ENCODE results near the gene SEZ6.

The SEZ6 gene

DNA sequence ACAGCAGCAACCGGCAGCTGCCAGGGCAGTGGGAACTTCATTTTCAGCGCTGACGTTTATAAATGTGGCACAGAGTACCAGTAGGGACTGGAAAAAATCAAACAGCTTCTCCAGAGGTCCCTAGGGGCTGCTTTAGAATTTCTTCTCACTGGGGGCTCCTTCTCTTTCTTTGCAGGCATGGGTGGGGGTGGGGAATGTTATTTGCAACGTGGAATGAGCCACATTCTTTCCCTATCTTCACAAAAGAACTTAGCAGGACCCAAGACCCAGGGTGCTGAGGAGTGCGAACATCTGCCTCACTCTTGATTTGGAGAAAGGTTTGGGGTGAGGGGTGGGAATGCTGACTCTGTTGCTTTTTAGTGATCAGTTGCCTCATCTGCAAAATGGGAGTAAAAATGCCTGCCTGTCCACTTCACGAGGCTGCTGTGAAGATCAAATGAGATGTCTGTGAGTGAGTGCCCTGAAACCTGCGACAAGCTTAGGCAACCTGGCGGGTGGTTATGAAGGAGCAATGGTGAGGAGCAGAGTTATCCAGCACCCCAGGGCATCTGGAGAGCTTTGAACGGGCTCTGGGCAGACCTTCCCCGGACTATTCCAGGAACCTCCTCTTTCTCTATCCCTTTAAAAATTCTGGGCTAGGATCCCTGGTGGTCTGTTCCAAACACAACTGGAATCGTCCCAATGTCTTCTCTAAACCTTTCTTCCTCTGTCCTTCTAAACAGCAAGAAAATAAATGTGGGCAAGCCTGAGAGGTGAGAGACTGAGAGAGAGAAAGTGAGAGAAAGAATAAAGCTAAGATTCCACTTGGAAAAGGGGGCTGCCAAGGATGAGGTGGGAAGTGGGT lies 26.4 kb upstream of the SEZ6 start:
- Histone ChIP-seq H3K27me3 (ENCODE audit: control insufficient read depth, insufficient read depth, low read length) (peaks cover 16% of the 10 kb centered on the region), H3K4me3 (ENCODE audit: low read length) (no peak overlapping the region), H3K9me3 (ENCODE audit: control insufficient read depth, low read length) (no peaks in the 10 kb centered on the region), H3K9ac (ENCODE audit: low read length) (no peak overlapping the region), H3K4me1 (ENCODE audit: control insufficient read depth, insufficient read depth, low read length) (no peaks in the 10 kb centered on the region), H3K36me3 (ENCODE audit: control insufficient read depth, insufficient read depth, low read length) (no peaks in the 10 kb centered on the region)

- H3K36me3 ChIP-seq (ENCODE audit: control insufficient read depth, insufficient read depth, low read length): no peaks in the 10 kb centered on the region
- H3K9ac ChIP-seq (ENCODE audit: low read length): no peak overlapping the region
- H3K27me3 ChIP-seq (ENCODE audit: control insufficient read depth, insufficient read depth, low read length): peaks cover 16% of the 10 kb centered on the region
- no peak overlapping the region for H3K4me3 ChIP-seq (ENCODE audit: low read length)
- H3K4me1 ChIP-seq (ENCODE audit: control insufficient read depth, insufficient read depth, low read length): no peaks in the 10 kb centered on the region
- H3K9me3 ChIP-seq (ENCODE audit: control insufficient read depth, low read length): no peaks in the 10 kb centered on the region
Observed at GRCh38 chr17:29031488-29031887, 25.7 kb upstream of the SEZ6 start.

DNA sequence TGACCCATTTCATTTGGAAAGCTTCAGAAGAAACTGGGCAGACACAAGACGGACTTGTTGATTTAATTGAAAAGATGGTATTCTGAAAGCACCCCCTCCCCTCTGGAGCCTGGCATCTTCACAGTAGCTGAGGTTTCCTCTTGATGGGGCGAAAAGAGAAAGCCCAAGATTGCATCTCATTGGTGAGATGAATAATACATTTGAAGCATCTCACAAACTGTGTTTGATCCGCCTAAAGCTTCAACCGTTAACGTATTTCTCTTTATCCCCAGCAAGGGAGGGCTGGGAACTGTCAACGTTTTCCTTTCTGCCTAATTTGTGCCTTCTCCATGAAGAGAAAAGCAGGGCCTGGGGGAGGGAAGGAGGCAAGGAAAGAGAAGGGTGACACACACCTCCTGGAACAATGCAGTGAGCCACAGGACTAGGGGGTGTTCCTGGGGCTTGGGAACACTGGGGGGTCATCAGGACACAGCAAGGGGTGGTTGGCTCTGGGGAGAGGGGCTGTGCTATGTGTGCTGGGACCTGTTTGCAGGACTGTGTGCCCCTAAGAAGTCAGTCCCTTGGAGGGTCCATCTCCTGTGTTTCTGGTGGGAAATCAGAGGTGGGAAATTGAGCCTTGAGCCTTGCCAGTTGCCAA lies 18.6 kb upstream of the SEZ6 start:
- H3K4me3 ChIP-seq (ENCODE audit: low read length): no peak overlapping the region
- no peaks in the 10 kb centered on the region for H3K36me3 ChIP-seq (ENCODE audit: control insufficient read depth, insufficient read depth, low read length)
- H3K9ac ChIP-seq (ENCODE audit: low read length): no peak overlapping the region
- H3K4me1 ChIP-seq (ENCODE audit: control insufficient read depth, insufficient read depth, low read length): no peaks in the 10 kb centered on the region
- no peaks in the 10 kb centered on the region for H3K9me3 ChIP-seq (ENCODE audit: control insufficient read depth, low read length)
- peaks cover 29% of the 10 kb centered on the region for H3K27me3 ChIP-seq (ENCODE audit: control insufficient read depth, insufficient read depth, low read length)

DNA sequence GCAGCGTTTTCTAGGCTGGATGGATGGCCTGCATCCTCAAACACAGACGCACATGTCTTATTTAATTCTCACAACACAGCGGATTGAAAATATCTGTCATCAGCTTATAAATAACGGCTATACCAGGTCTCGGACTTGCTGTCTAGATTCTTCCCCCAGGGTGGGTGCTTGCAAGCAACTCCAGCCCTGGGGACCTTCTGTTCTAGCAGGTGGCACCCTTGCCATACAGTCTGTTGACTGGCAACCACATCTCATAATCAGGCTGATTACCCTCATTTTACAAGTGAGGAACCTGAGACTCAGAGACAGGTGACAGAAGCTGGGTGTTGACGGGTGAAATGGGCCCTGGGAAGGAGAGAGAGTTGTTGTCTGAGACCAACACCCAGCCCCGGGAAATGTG lies 16.2 kb upstream of the SEZ6 start:
- no peaks in the 10 kb centered on the region for H3K4me1 ChIP-seq (ENCODE audit: control insufficient read depth, insufficient read depth, low read length)
- peaks cover 41% of the 10 kb centered on the region for H3K27me3 ChIP-seq (ENCODE audit: control insufficient read depth, insufficient read depth, low read length)
- H3K36me3 ChIP-seq (ENCODE audit: control insufficient read depth, insufficient read depth, low read length): no peaks in the 10 kb centered on the region

GRCh38 chr17:29021226-29021625 lies 15.4 kb upstream of the SEZ6 start:
- Histone ChIP-seq H3K9ac (ENCODE audit: low read length) (no peak overlapping the region), H3K9me3 (ENCODE audit: control insufficient read depth, low read length) (no peaks in the 10 kb centered on the region), H3K27me3 (ENCODE audit: control insufficient read depth, insufficient read depth, low read length) (peaks cover 50% of the 10 kb centered on the region), H3K4me1 (ENCODE audit: control insufficient read depth, insufficient read depth, low read length) (no peaks in the 10 kb centered on the region), H3K4me3 (ENCODE audit: low read length) (no peak overlapping the region), H3K36me3 (ENCODE audit: control insufficient read depth, insufficient read depth, low read length) (no peaks in the 10 kb centered on the region)

More for the DNA sequence above, 16.2 kb upstream of the SEZ6 start:
- Histone ChIP-seq H3K4me3 (ENCODE audit: low read length) (no peak overlapping the region), H3K9me3 (ENCODE audit: control insufficient read depth, low read length) (no peaks in the 10 kb centered on the region), H3K9ac (ENCODE audit: low read length) (no peak overlapping the region)

- H3K27me3 ChIP-seq (ENCODE audit: control insufficient read depth, insufficient read depth, low read length): peaks cover 51% of the 10 kb centered on the region
- H3K9ac ChIP-seq (ENCODE audit: low read length): no peak overlapping the region
- H3K4me3 ChIP-seq (ENCODE audit: low read length): no peak overlapping the region
- H3K36me3 ChIP-seq (ENCODE audit: control insufficient read depth, insufficient read depth, low read length): no peaks in the 10 kb centered on the region
- no peaks in the 10 kb centered on the region for H3K4me1 ChIP-seq (ENCODE audit: control insufficient read depth, insufficient read depth, low read length)
- H3K9me3 ChIP-seq (ENCODE audit: control insufficient read depth, low read length): no peaks in the 10 kb centered on the region
Observed at GRCh38 chr17:29020576-29020975, 14.7 kb upstream of the SEZ6 start.

DNA sequence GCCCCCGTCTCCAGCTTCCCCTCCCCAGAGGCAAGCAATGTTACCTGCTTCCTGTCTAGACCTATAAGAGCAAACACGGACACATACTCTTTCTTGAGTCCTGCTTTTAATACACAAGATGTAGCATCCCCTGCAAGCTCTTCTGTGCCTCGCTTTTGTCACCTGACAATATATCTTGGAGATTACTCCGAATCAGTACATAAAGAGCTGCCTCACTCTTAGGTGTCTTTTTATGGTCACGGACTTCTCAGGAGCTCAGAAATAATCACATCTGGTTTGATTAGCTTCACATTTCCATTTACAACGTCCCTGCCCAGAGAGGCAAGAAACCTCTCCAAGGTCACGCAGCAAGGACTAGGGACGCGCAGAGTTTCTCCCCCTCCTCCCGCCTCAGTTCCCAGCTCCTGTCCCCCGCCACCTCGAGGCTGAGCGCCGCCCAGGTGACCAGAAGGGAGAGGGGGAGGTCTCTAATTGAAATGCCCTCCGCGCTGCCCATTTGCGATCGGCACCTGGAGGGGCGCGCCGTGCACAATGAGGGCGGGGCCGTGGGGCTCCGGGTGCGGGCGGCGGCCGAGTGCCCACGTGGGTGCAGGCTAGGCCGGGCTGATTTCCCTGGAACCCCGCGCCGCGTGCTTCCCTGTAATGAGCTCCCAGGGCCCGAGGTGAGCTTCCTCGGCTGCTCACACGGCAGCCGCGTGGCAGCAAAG lies 13.8 kb upstream of the SEZ6 start:
- Histone ChIP-seq H3K36me3 (ENCODE audit: control insufficient read depth, insufficient read depth, low read length) (no peaks in the 10 kb centered on the region), H3K9me3 (ENCODE audit: control insufficient read depth, low read length) (no peaks in the 10 kb centered on the region), H3K4me1 (ENCODE audit: control insufficient read depth, insufficient read depth, low read length) (no peaks in the 10 kb centered on the region), H3K4me3 (ENCODE audit: low read length) (no peak overlapping the region), H3K27me3 (ENCODE audit: control insufficient read depth, insufficient read depth, low read length) (peaks cover 56% of the 10 kb centered on the region), H3K9ac (ENCODE audit: low read length) (no peak overlapping the region)

- H3K4me3 ChIP-seq (ENCODE audit: low read length): no peak overlapping the region
- H3K9me3 ChIP-seq (ENCODE audit: control insufficient read depth, low read length): no peaks in the 10 kb centered on the region
- no peaks in the 10 kb centered on the region for H3K36me3 ChIP-seq (ENCODE audit: control insufficient read depth, insufficient read depth, low read length)
- peaks cover 56% of the 10 kb centered on the region for H3K27me3 ChIP-seq (ENCODE audit: control insufficient read depth, insufficient read depth, low read length)
- H3K9ac ChIP-seq (ENCODE audit: low read length): no peak overlapping the region
- H3K4me1 ChIP-seq (ENCODE audit: control insufficient read depth, insufficient read depth, low read length): no peaks in the 10 kb centered on the region
Observed at GRCh38 chr17:29018788-29019474, 13.1 kb upstream of the SEZ6 start.

- H3K4me3 ChIP-seq (ENCODE audit: low read length): no peak overlapping the region
- H3K9ac ChIP-seq (ENCODE audit: low read length): no peak overlapping the region
- no peaks in the 10 kb centered on the region for H3K4me1 ChIP-seq (ENCODE audit: control insufficient read depth, insufficient read depth, low read length)
- H3K27me3 ChIP-seq (ENCODE audit: control insufficient read depth, insufficient read depth, low read length): peaks cover 50% of the 10 kb centered on the region
- H3K36me3 ChIP-seq (ENCODE audit: control insufficient read depth, insufficient read depth, low read length): no peaks in the 10 kb centered on the region
- no peaks in the 10 kb centered on the region for H3K9me3 ChIP-seq (ENCODE audit: control insufficient read depth, low read length)
Observed at GRCh38 chr17:29016345-29017210, 10.7 kb upstream of the SEZ6 start.

DNA sequence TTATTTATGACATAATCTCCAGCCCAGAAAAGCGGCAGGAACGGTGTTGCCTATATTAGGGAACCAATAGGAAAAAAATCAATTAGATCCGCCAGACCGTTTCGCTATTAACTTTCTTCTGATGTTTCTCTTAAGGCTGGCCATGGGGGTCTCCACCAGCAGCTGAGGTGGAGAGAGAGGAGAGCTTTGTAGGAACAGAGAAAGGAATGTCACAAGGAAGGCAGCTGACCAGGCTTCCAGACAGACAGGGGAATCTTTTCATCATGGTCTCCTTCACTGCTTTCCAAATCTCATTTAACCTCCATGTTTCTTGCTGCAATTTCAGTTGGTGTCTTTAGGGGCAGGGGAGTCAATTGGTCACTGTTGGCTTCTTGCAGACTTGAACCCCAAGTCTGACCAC lies 8.9 kb upstream of the SEZ6 start:
- no peak overlapping the region for H3K4me3 ChIP-seq (ENCODE audit: low read length)
- H3K9me3 ChIP-seq (ENCODE audit: control insufficient read depth, low read length): no peaks in the 10 kb centered on the region
- H3K9ac ChIP-seq (ENCODE audit: low read length): no peak overlapping the region
- no peaks in the 10 kb centered on the region for H3K4me1 ChIP-seq (ENCODE audit: control insufficient read depth, insufficient read depth, low read length)
- peaks cover 37% of the 10 kb centered on the region for H3K27me3 ChIP-seq (ENCODE audit: control insufficient read depth, insufficient read depth, low read length)
- H3K36me3 ChIP-seq (ENCODE audit: control insufficient read depth, insufficient read depth, low read length): no peaks in the 10 kb centered on the region

GRCh38 chr17:29012535-29012934 lies 6.7 kb upstream of the SEZ6 start:
- H3K4me3 ChIP-seq (ENCODE audit: low read length): no peak overlapping the region
- H3K9me3 ChIP-seq (ENCODE audit: control insufficient read depth, low read length): no peaks in the 10 kb centered on the region

More at GRCh38 chr17:29012535-29012934, 6.7 kb upstream of the SEZ6 start:
- Histone ChIP-seq H3K36me3 (ENCODE audit: control insufficient read depth, insufficient read depth, low read length) (no peaks in the 10 kb centered on the region), H3K27me3 (ENCODE audit: control insufficient read depth, insufficient read depth, low read length) (peaks cover 34% of the 10 kb centered on the region), H3K9ac (ENCODE audit: low read length) (no peak overlapping the region), H3K4me1 (ENCODE audit: control insufficient read depth, insufficient read depth, low read length) (no peaks in the 10 kb centered on the region)

All from mucosa of stomach (tissue), 1 donor.